H9 (cell line): ENCODE data around the gene HOOK2. TPM values are rescaled to one million over a fixed set of nuclear protein-coding genes. Genes with fewer than 3 reads are reported as not detected.

Experiments
- DNase-seq: peaks from one replicate; pipeline ENCODE4 v3.0.0-alpha.2; 2017
- H2AFZ ChIP-seq: one replicate; pipeline ENCODE4 v1.6.1; 2013; ENCODE audit warnings: mild to moderate bottlenecking, low read length, control low read depth, moderate library complexity
- H2AK5ac ChIP-seq: 2 replicates; pipeline ENCODE4 v1.6.1; 2013; ENCODE audit warnings: low read length, control low read depth, mixed read lengths; ENCODE audit not compliant: insufficient read length
- H2BK120ac ChIP-seq: one replicate; pipeline ENCODE4 v1.6.1; 2013; ENCODE audit warnings: low read depth, mild to moderate bottlenecking, low read length, control low read depth, inconsistent platforms; ENCODE audit not compliant: poor library complexity, severe bottlenecking
- H2BK12ac ChIP-seq: 2 replicates; pipeline ENCODE4 v1.6.1; 2013; ENCODE audit warnings: low read length, control low read depth, mixed read lengths, low read depth; ENCODE audit not compliant: insufficient read length
- H2BK15ac ChIP-seq: 2 replicates; pipeline ENCODE4 v1.6.1; 2013; ENCODE audit warnings: low read depth, low read length, control low read depth
- H2BK20ac ChIP-seq: one replicate; pipeline ENCODE4 v1.6.1; 2013; ENCODE audit warnings: low read depth, mild to moderate bottlenecking, low read length, control low read depth, inconsistent platforms; ENCODE audit not compliant: poor library complexity, severe bottlenecking
- H2BK5ac ChIP-seq: 2 replicates; pipeline ENCODE4 v1.6.1; 2013; ENCODE audit warnings: low read length, control low read depth, mixed read lengths; ENCODE audit not compliant: insufficient read length
- H3K14ac ChIP-seq: 2 replicates; pipeline ENCODE4 v1.6.1; 2013; ENCODE audit warnings: low read length, control low read depth; ENCODE audit not compliant: insufficient read depth
- H3K18ac ChIP-seq: 2 replicates; pipeline ENCODE4 v1.6.1; 2013; ENCODE audit warnings: low read depth, mild to moderate bottlenecking, mixed read lengths, low read length, control low read depth; ENCODE audit not compliant: insufficient read length
- H3K23ac ChIP-seq: 2 replicates; pipeline ENCODE4 v1.6.1; 2013; ENCODE audit warnings: low read length, control low read depth, mixed read lengths, low read depth; ENCODE audit not compliant: insufficient read length
- H3K23me2 ChIP-seq: 2 replicates; pipeline ENCODE4 v1.6.1; 2013; ENCODE audit warnings: low read depth, mild to moderate bottlenecking, mixed read lengths, low read length, control low read depth; ENCODE audit not compliant: insufficient read length, poor library complexity, severe bottlenecking
- H3K27ac ChIP-seq: 2 replicates; pipeline ENCODE4 v1.5.1; 2013; ENCODE audit warnings: low read length, control low read depth, mixed read lengths, low read depth; ENCODE audit not compliant: insufficient read length
- H3K27me3 ChIP-seq: 2 replicates; pipeline ENCODE4 v1.6.1; 2013; ENCODE audit warnings: low read length, control low read depth, inconsistent platforms; ENCODE audit not compliant: insufficient read depth
- H3K4ac ChIP-seq: 2 replicates; pipeline ENCODE4 v1.6.1; 2013; ENCODE audit warnings: low read depth, mild to moderate bottlenecking, control low read depth, inconsistent platforms, low read length, moderate library complexity
- H3K4me1 ChIP-seq: 2 replicates; pipeline ENCODE4 v1.6.1; 2013; ENCODE audit warnings: low read length, control low read depth, inconsistent platforms; ENCODE audit not compliant: insufficient read depth
- H3K4me2 ChIP-seq: 2 replicates; pipeline ENCODE4 v1.6.1; 2013; ENCODE audit warnings: low read length, control low read depth, mixed read lengths; ENCODE audit not compliant: insufficient read length, insufficient read depth
- H3K56ac ChIP-seq: 2 replicates; pipeline ENCODE4 v1.6.1; 2013; ENCODE audit warnings: low read depth, mild to moderate bottlenecking, mixed read lengths, low read length, control low read depth; ENCODE audit not compliant: insufficient read length
- H3K79me1 ChIP-seq: 2 replicates; pipeline ENCODE4 v1.6.1; 2013; ENCODE audit warnings: low read depth, mild to moderate bottlenecking, moderate library complexity, low read length, control low read depth, inconsistent platforms; ENCODE audit not compliant: insufficient read depth, poor library complexity, severe bottlenecking
- H3K79me2 ChIP-seq: 2 replicates; pipeline ENCODE4 v1.6.1; 2013; ENCODE audit warnings: low read length, control low read depth, inconsistent platforms; ENCODE audit not compliant: insufficient read depth
- H3K9ac ChIP-seq: 2 replicates; pipeline ENCODE4 v1.6.1; 2013; ENCODE audit warnings: low read length, control low read depth, mixed read lengths; ENCODE audit not compliant: insufficient read length; ENCODE audit errors: extremely low read depth
- H3K9me3 ChIP-seq: one replicate; pipeline ENCODE4 v1.6.1; 2013; ENCODE audit warnings: low read depth, low read length, inconsistent platforms; ENCODE audit not compliant: control insufficient read depth
- H3T11ph ChIP-seq: one replicate; pipeline ENCODE4 v1.6.1; 2013; ENCODE audit warnings: mild to moderate bottlenecking, low read length, control low read depth, inconsistent platforms
- H4K20me1 ChIP-seq: one replicate; pipeline ENCODE4 v1.6.1; 2013; ENCODE audit not compliant: control insufficient read depth, insufficient read length, insufficient read depth
- H4K5ac ChIP-seq: 2 replicates; pipeline ENCODE4 v1.6.1; 2013; ENCODE audit warnings: low read depth, mild to moderate bottlenecking, mixed read lengths, low read length, control low read depth; ENCODE audit not compliant: insufficient read length
- H4K8ac ChIP-seq: replicated peaks from 2 replicates; pipeline ENCODE4 v1.6.1; 2013; ENCODE audit warnings: low read length, control low read depth, mixed read lengths, low read depth; ENCODE audit not compliant: insufficient read length
- H4K91ac ChIP-seq: 2 replicates; pipeline ENCODE4 v1.6.1; 2013; ENCODE audit warnings: low read depth, mild to moderate bottlenecking, moderate library complexity, mixed read lengths, low read length, control low read depth; ENCODE audit not compliant: insufficient read length
- H3K27ac Mint-ChIP-seq, 3 experiments: 2 replicates in 2 of 3; 3 replicates in 1 of 3; pipeline ENCODE4 v1.8.0; 2020 to 2021; ENCODE audit warnings: mixed read lengths in 3 of 3, mild to moderate bottlenecking in 1 of 3, moderate library complexity in 1 of 3
- H3K27me3 Mint-ChIP-seq: 2 replicates; pipeline ENCODE4 v1.8.0; 2021; ENCODE audit warnings: low read depth, mild to moderate bottlenecking, moderate library complexity, mixed read lengths
- H3K36me3 Mint-ChIP-seq, 3 experiments: 2 replicates in 2 of 3; 3 replicates in 1 of 3; pipeline ENCODE4 v1.8.0; 2020 to 2021; ENCODE audit warnings: low read depth in 3 of 3, mixed read lengths in 3 of 3; ENCODE audit not compliant: insufficient read depth in 1 of 3
- H3K4me1 Mint-ChIP-seq, 2 experiments: 2 replicates each; pipeline ENCODE4 v1.8.0; 2020; ENCODE audit warnings: mixed read lengths in 2 of 2
- H3K4me3 Mint-ChIP-seq, 2 experiments: 2 replicates in 1 of 2; 3 replicates in 1 of 2; pipeline ENCODE4 v1.8.0; 2020 to 2021; ENCODE audit warnings: mild to moderate bottlenecking in 2 of 2, mixed read lengths in 2 of 2, moderate library complexity in 1 of 2
- H3K9me3 Mint-ChIP-seq, 2 experiments: 2 replicates in 1 of 2; 3 replicates in 1 of 2; pipeline ENCODE4 v1.8.0; 2020; ENCODE audit warnings: mild to moderate bottlenecking in 2 of 2, mixed read lengths in 2 of 2, moderate library complexity in 1 of 2
- WGBS: extraction: QIAGEN DNeasy Blood & Tissue Kit; methylation state at CpG from one replicate; pipeline ENCODE4 v1.1.7; 2013; ENCODE audit warnings: missing lambda C conversion rate, low lambda C conversion rate, mixed read lengths; ENCODE audit not compliant: insufficient read length; ENCODE audit errors: extremely low coverage; 5-methylcytosine and 5-hydroxymethylcytosine counted together
- total RNA-seq: library from RNA; stranded (reverse); gene quantifications from 2 replicates; pipeline ENCODE4 v1.2.1, GENCODE V29; 2021
- TF ChIP-seq, protein P1 (sequence below): fragments of 200-600 bp; sonication (generic); conservative IDR thresholded peaks from 3 replicates; pipeline ENCODE4 v1.8.0; 2021; ENCODE audit warnings: antibody characterized with exemption, mild to moderate bottlenecking

The HOOK2 gene
- total RNA-seq, 1 experiment from 2014 or later = 64.7 TPM

GRCh38 chr19:12715929-12716328 is 59.4 kb downstream of the HOOK2 start:
- Histone ChIP-seq H3K79me1 (peaks cover 10% of the 10 kb centered on the region), H3K4ac (no peak overlapping the region), H3K23me2 (no peaks in the 10 kb centered on the region), H3K23ac (no peak overlapping the region), H2BK5ac (no peak overlapping the region), H2AFZ (no peak overlapping the region), H3K4me1 (no peaks in the 10 kb centered on the region), H3K14ac (no peak overlapping the region), H3K27ac (no peak overlapping the region), H2BK20ac (no peak overlapping the region), H3K9me3 (no peaks in the 10 kb centered on the region), H2AK5ac (no peak overlapping the region), H2BK120ac (no peak overlapping the region), H4K91ac (no peak overlapping the region), H4K8ac (no peak overlapping the region), H3K9ac (no peak overlapping the region), H3K56ac (no peak overlapping the region), H3K18ac (no peak overlapping the region), H3K27me3 (no peaks in the 10 kb centered on the region), H4K5ac (no peak overlapping the region), H4K20me1 (no peaks in the 10 kb centered on the region), H3K79me2 (peaks cover 14% of the 10 kb centered on the region; the same call in 1 of the 2 replicates), H2BK15ac (no peak overlapping the region), H2BK12ac (no peak overlapping the region), H3K4me2 (no peak overlapping the region), H3T11ph (no peak overlapping the region)
- Mint-ChIP-seq H3K27ac (no peak overlapping the region), H3K4me3 (no peak overlapping the region), H3K27me3 (no peaks in the 10 kb centered on the region), H3K9me3 (no peaks in the 10 kb centered on the region), H3K4me1 (peaks cover 5 to 6% of the 10 kb centered on the region in 2 experiments), H3K36me3 (peaks cover 59 to 83% (median 73%) of the 10 kb centered on the region in 3 experiments; a peak in 6 of 7 replicates)
- TF ChIP-seq, protein P1, sequence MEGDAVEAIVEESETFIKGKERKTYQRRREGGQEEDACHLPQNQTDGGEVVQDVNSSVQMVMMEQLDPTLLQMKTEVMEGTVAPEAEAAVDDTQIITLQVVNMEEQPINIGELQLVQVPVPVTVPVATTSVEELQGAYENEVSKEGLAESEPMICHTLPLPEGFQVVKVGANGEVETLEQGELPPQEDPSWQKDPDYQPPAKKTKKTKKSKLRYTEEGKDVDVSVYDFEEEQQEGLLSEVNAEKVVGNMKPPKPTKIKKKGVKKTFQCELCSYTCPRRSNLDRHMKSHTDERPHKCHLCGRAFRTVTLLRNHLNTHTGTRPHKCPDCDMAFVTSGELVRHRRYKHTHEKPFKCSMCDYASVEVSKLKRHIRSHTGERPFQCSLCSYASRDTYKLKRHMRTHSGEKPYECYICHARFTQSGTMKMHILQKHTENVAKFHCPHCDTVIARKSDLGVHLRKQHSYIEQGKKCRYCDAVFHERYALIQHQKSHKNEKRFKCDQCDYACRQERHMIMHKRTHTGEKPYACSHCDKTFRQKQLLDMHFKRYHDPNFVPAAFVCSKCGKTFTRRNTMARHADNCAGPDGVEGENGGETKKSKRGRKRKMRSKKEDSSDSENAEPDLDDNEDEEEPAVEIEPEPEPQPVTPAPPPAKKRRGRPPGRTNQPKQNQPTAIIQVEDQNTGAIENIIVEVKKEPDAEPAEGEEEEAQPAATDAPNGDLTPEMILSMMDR = no peak
- no peak for DNase-seq
- WGBS = no CpG with 5 or more reads among the region's 3 CpGs
